A673 (cell line): Measurements from ENCODE around the gene RELL1. TPM values are rescaled to one million over a fixed set of nuclear protein-coding genes. Genes with fewer than 3 reads are reported as not detected.

Experiments
- BruUV-seq: library from RNA; stranded (reverse); fragments of 400-500 nt; replicated peaks from 2 replicates; lab custom pipeline; 2021; lab: Mats Ljungman, UMichigan
- CTCF ChIA-PET: fragments of 300-600 bp; sonication (Branson Sonifier 250); formaldehyde crosslinking; loops from one replicate; lab custom pipeline; 2022; ENCODE audit warnings: antibody characterized with exemption; lab: Charles Lee
- POLR2A ChIA-PET: fragments of 300-600 bp; sonication (Branson Sonifier 250); formaldehyde crosslinking; loops from one replicate; lab custom pipeline; 2022; ENCODE audit warnings: antibody characterized with exemption; ENCODE audit not compliant: low non-redundant PET; lab: Charles Lee
- DNase-seq: peaks from one replicate; pipeline ENCODE4 v3.0.0-alpha.2; 2015; ENCODE audit warnings: low spot score
- H3K27ac ChIP-seq: fragments of 200-600 bp; sonication (generic); 2 replicates; pipeline ENCODE4 v1.5.1; 2016; ENCODE audit warnings: mixed run types, low read depth, mild to moderate bottlenecking, mixed read lengths, antibody characterized with exemption, low read length; ENCODE audit not compliant: poor library complexity, severe bottlenecking
- H3K27me3 ChIP-seq: fragments of 200-600 bp; sonication (generic); replicated peaks from 2 replicates; pipeline ENCODE4 v1.6.1; 2017; ENCODE audit warnings: mixed run types, low read depth, mild to moderate bottlenecking, mixed read lengths, antibody characterized with exemption, low read length; ENCODE audit not compliant: insufficient read depth, poor library complexity
- H3K36me3 ChIP-seq: fragments of 200-600 bp; sonication (generic); 2 replicates; pipeline ENCODE4 v1.6.1; 2016; ENCODE audit warnings: mixed run types, mild to moderate bottlenecking, mixed read lengths, antibody characterized with exemption, low read length; ENCODE audit not compliant: insufficient read depth, poor library complexity, severe bottlenecking
- H3K4me1 ChIP-seq: fragments of 200-600 bp; sonication (generic); 2 replicates; pipeline ENCODE4 v1.6.1; 2017; ENCODE audit warnings: mixed run types, mild to moderate bottlenecking, mixed read lengths, antibody characterized with exemption, low read length; ENCODE audit not compliant: insufficient read depth, poor library complexity, severe bottlenecking
- H3K4me3 ChIP-seq: fragments of 200-600 bp; sonication (generic); 2 replicates; pipeline ENCODE4 v1.5.1; 2016; ENCODE audit warnings: low read depth, mixed run types, mild to moderate bottlenecking, mixed read lengths, low read length; ENCODE audit not compliant: poor library complexity, severe bottlenecking
- H3K9me3 ChIP-seq: fragments of 200-600 bp; sonication (generic); 2 replicates; pipeline ENCODE4 v1.6.1; 2016; ENCODE audit warnings: mixed run types, low read depth, mild to moderate bottlenecking, mixed read lengths, antibody characterized with exemption, low read length; ENCODE audit not compliant: poor library complexity, severe bottlenecking
- CTCF ChIP-seq: fragments of 300-800, 200-600 bp; sonication (generic); conservative IDR thresholded peaks from 2 replicates; pipeline ENCODE4 v1.5.1; 2017; ENCODE audit warnings: low read depth, mild to moderate bottlenecking, antibody characterized with exemption, low read length, moderate library complexity, mixed read lengths
- EZH2 ChIP-seq: fragments of 200-600 bp; sonication (generic); IDR thresholded peaks from 2 replicates; pipeline ENCODE4 v1.6.1; 2017; ENCODE audit warnings: borderline replicate concordance, low read depth, mild to moderate bottlenecking, mixed read lengths, antibody characterized with exemption, low read length; ENCODE audit not compliant: poor library complexity, severe bottlenecking
- intact Hi-C: fragments of 100-400 bp; cut with micrococcal nuclease; formaldehyde crosslinking; loops from one replicate; pipeline ENCODE4 v1.10.0; 2022; ENCODE audit not compliant: unreplicated experiment
- total RNA-seq: library from RNA; stranded (reverse); gene quantifications from 2 replicates; pipeline ENCODE4 v1.2.3, GENCODE V29; 2021

Gene RELL1
- total RNA-seq, 1 experiment from 2014 or later: 6.0 TPM

- no TSS peak for BruUV-seq
- Histone ChIP-seq H3K4me1 (no peaks in the 10 kb centered on the region), H3K36me3 (no peaks in the 10 kb centered on the region), H3K27me3 (peaks cover 19% of the 10 kb centered on the region), H3K27ac (no peak overlapping the region), H3K4me3 (no peak overlapping the region), H3K9me3 (no peaks in the 10 kb centered on the region)
- ChIA-PET POLR2A (interaction anchor here (0.5 kb wide), 1 partner anchor 1306 kb away, joined by 7 read pairs; no protein-coding TSS in a partner anchor), CTCF (no interaction called here)
- no peak for TF ChIP-seq CTCF
- TF ChIP-seq EZH2: no peak
- no peak for DNase-seq
- intact Hi-C loops: no loop called here
These were observed 101.6 kb downstream of the RELL1 start for GRCh38 chr4:37584493-37585060.

GRCh38 chr4:37584071-37584470, 102.1 kb downstream of the RELL1 start:
- Histone ChIP-seq H3K27me3 (peaks cover 19% of the 10 kb centered on the region), H3K9me3 (no peaks in the 10 kb centered on the region), H3K27ac (no peak overlapping the region), H3K4me1 (no peaks in the 10 kb centered on the region), H3K36me3 (no peaks in the 10 kb centered on the region), H3K4me3 (no peak overlapping the region)
- intact Hi-C loops: no loop called here
- no peak for TF ChIP-seq EZH2
- TF ChIP-seq CTCF: no peak
- ChIA-PET CTCF (no interaction called here), POLR2A (no interaction called here)
- BruUV-seq: no TSS peak
- DNase-seq: no peak

GRCh38 chr4:37573566-37573965, 112.6 kb downstream of the RELL1 start:
- Histone ChIP-seq H3K36me3 (no peaks in the 10 kb centered on the region), H3K4me1 (no peaks in the 10 kb centered on the region), H3K9me3 (no peaks in the 10 kb centered on the region), H3K4me3 (no peak overlapping the region), H3K27ac (no peak overlapping the region), H3K27me3 (no peaks in the 10 kb centered on the region)
- intact Hi-C loops: no loop called here
- POLR2A ChIA-PET: no interaction called here
- CTCF ChIA-PET: no interaction called here
- DNase-seq: no peak
- no TSS peak for BruUV-seq
- no peak for TF ChIP-seq EZH2

GRCh38 chr4:37568489-37568888, 117.7 kb downstream of the RELL1 start:
- Histone ChIP-seq H3K9me3 (no peaks in the 10 kb centered on the region), H3K27ac (no peak overlapping the region), H3K4me1 (no peaks in the 10 kb centered on the region), H3K4me3 (no peak overlapping the region), H3K27me3 (no peaks in the 10 kb centered on the region), H3K36me3 (no peaks in the 10 kb centered on the region)
- CTCF ChIA-PET: interaction anchor here (0.6 kb wide), 1 partner anchor 11 kb away, joined by 4 read pairs; no protein-coding TSS in a partner anchor
- POLR2A ChIA-PET: no interaction called here
- no TSS peak for BruUV-seq
- intact Hi-C loops: no loop called here
- TF ChIP-seq EZH2 (no peak), CTCF (no peak)
- DNase-seq: no peak
